Right hindlimb (tissue), 1 donor: ENCODE measurements around the gene SLC2A11.
A peak's percentile ranks its signal among the peaks of the same experiment; 100 is the strongest.

ENCODE experiments used
- DNase-seq: peaks from one replicate; pipeline ENCODE4 v3.0.0-alpha.2; 2018

The SLC2A11 gene, protein sequence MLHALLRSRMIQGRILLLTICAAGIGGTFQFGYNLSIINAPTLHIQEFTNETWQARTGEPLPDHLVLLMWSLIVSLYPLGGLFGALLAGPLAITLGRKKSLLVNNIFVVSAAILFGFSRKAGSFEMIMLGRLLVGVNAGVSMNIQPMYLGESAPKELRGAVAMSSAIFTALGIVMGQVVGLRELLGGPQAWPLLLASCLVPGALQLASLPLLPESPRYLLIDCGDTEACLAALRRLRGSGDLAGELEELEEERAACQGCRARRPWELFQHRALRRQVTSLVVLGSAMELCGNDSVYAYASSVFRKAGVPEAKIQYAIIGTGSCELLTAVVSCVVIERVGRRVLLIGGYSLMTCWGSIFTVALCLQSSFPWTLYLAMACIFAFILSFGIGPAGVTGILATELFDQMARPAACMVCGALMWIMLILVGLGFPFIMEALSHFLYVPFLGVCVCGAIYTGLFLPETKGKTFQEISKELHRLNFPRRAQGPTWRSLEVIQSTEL

GRCh38 chr22:23857606-23858483 is at the start of gene SLC2A11:
TSS of gene SLC2A11 (plus strand) at chr22:23857875. CDS start at chr22:23858000, 125 bp downstream.
- DNase-seq, result peak; percentile 98

- no peak for DNase-seq
These were observed 45.3 kb upstream of the SLC2A11 start for GRCh38 chr22:23812378-23812777.

GRCh38 chr22:23815541-23816155 is 42.0 kb upstream of the SLC2A11 start:
- peak; percentile 6 for DNase-seq

DNA sequence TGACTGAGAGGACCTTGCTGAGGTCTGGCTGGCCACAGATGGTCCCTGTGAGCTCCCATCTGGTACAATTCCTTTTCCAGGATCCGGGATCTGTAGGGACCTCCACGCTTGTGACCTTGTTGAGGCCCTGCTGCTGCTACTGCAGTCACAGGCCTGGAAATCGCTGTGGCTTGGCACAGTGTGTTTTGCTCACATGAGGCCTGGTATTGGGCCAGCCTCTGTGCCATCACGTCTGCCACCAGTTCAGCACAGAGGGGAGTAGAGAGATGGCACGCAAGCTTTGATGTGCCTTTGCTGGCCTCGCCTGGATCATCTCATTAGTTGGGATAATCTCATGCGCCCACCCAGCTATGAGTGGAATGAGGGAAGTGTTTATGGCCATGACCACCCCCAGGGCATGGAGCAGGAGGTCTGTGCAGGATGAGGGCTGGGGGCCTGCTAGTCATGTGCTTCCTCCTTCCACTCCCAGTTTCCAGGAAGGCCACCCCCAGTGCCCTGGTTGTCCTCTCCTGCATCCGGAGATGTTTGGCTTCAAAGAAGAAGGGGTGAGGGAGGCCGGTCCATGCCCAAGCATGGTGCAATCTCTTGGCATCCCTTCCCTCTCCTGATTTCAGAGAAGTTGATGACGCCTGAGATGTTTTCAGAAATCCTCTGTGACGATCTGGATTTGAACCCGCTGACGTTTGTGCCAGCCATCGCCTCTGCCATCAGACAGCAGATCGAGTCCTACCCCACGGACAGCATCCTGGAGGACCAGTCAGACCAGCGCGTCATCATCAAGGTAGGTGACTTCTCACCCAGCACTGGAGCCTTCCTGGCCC is 41.3 kb upstream of the SLC2A11 start:
- DNase-seq, result peak; percentile 16

GRCh38 chr22:23817146-23817545 is 40.5 kb upstream of the SLC2A11 start:
- DNase-seq, result peak; percentile 0

DNA sequence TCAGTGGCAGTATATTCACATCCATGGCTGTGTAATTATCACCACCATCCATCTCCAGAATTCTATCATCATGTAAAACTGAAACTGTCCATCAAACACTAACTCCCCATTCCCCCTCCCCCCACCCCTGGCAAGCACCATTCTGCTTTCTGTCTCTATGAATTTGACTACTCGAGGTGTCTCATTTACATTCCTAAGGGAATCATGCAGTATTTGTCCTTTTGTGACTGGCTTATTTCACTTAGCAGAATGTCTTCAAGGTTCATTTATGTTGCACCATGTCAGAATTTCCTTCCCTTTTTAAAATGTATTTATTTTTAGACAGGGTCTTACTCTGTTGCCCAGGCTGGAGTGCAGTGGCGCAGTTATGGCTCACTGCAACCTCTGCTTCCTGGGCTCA is 39.1 kb upstream of the SLC2A11 start:
- DNase-seq, result no peak

- DNase-seq, result peak; percentile 7
These were observed 36.9 kb upstream of the SLC2A11 start for GRCh38 chr22:23820748-23821211.

GRCh38 chr22:23822101-23822671 is 35.5 kb upstream of the SLC2A11 start:
- DNase-seq, result peak; percentile 20

- DNase-seq, result peak; percentile 10
These were observed 34.3 kb upstream of the SLC2A11 start for GRCh38 chr22:23823331-23823791.

- peak; percentile 12 for DNase-seq
These were observed 33.0 kb upstream of the SLC2A11 start for GRCh38 chr22:23824476-23825245.

- DNase-seq, result peak; percentile 6
These were observed 32.3 kb upstream of the SLC2A11 start for GRCh38 chr22:23825246-23825905.

GRCh38 chr22:23826510-23827350 is 30.9 kb upstream of the SLC2A11 start:
- peak; percentile 25 for DNase-seq

GRCh38 chr22:23827351-23827995 is 30.2 kb upstream of the SLC2A11 start:
- peak; percentile 15 for DNase-seq

GRCh38 chr22:23828800-23829680 is 28.6 kb upstream of the SLC2A11 start:
- DNase-seq, result peak; percentile 12

DNA sequence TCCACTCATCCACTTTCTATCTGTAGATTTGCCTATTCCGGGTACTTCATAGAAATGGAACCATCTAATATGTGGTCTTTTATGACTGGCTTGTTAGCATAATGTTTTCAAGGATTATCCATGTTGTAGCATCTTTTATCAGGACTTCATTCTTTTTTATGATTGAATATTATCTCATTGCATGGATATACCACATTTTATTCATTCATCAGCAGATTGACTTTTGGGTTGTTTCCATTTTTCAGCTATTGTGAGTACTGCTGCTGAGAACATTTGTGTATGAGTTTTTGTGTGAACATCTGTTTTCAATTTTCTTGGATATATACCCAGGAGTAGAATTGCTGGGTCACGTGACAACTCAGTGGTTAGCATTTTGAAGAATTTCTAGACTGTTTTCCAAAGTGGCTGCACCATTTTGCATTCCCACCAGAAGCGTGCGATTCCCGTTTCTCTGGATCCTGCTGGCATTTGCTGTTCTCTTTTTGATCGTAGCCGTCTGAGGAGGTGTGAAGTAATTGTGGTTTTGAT is 27.8 kb upstream of the SLC2A11 start:
- DNase-seq, result peak; percentile 32

DNA sequence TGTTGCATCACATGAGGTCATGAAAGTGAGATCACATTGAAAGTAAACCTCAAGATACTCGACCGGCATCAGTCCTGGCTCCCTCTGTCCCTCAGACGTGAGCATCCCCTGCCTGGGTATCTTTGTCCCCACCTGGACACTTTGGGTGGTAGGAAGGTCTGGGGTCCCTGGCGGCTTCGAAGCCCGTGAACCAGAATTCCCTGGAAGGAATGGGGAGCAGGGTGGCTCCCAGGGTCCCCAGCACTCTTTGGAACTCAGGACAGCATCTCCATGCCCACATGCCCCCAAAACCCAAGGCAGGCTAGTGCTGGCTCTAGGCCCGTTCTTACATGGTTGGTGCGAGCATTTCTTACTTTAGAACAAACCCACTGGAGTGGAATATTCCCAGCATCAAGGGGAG is 26.4 kb upstream of the SLC2A11 start:
- peak; percentile 16 for DNase-seq

DNA sequence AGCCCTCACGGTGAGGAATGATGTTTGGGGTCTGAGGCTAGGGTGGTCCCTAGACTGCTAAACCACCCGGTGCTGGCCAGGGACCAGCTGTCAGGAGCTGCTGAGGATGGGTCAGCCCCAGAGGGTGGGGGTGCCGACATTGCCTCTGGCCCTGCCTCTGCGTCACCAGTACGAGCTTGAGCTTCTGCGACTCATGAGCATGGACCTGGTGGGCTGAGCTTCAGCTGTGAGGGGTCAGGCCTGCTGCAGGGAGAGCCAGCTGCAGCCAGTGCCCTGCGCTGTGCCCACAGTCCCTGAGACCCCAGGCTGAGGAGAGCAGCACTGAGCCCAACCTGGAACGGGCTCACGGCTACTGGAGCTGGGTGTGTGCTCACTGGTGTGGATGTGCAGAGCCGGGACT is 25.9 kb upstream of the SLC2A11 start:
- peak; percentile 21 for DNase-seq
